C4-2B (cell line): ENCODE data around the gene ZNF346.

Experiments
- CTCF ChIP-seq: fragments of 450-650 bp; conservative IDR thresholded peaks from 2 replicates; pipeline ENCODE4 v1.5.1; 2017; ENCODE audit warnings: mild to moderate bottlenecking
- ZFX ChIP-seq: fragments of 450-650 bp; IDR thresholded peaks from 2 replicates; pipeline ENCODE4 v1.6.1; 2017

DNA sequence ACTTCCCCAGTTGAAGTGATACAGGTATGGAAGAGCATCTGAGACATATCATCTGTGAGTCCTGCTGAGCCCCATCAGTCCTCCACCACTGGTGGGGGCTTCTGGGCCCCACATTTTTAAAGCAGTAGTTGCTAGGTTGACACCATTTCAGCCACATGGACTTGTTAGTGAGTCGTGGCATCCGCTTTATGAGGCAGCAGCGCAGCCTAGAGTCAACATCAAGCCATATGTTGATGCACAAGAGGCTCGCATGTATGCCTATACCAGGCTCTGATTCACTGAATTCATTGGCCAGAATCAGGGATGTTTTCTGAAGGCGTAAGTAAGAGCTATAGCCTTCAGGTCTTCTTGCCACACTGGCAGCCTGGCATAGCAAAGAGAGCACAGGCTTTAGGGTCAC lies 26.8 kb downstream of the ZNF346 start:
- TF ChIP-seq CTCF = no peak
- no peak for TF ChIP-seq ZFX
